ENCODE data around the gene ENDOV.

Gene ENDOV

DNA sequence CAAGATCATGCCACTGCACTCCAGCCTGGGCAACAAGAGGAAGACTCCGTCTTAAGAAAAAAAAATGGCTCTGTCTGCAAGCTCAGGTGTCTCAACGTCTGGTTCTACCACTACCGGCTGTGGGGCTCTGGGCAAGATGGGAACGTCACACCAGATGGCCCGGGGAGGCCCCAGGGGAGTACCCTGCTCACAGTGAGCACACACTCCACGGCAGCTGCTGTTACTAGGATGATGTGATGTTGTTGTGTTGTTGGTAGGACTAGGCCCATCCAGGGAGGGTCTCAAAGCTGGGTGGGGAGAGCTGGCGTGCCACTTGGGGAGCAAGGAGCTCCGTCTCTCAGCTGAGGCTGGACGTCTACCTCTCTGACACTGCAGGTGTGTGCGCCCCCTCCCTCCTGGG, 70.9 kb downstream of the ENDOV start:
- DNase-seq (ENCODE audit: low spot score), result no peak

DNA sequence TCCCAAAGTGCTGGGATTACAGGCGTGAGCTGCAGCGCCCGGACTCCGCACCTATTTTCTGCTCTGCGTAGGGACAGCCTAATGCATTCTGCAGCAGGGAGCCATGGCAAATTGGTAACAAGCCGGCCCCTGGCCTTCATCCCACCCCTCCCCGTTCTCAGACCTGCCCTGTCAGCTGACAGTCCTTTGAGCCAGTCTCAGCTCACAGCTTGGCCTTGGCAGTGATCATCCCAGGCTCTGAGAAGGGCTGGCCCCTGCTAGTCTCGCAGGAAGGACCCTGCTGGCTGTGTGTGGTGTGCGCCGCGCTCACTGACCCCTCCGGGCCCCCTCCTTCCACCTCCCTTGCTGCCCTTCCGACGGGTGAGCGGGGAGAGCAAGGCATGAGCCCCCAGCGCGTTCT, 71.7 kb downstream of the ENDOV start:
- no peak for DNase-seq (ENCODE audit: low spot score)

DNA sequence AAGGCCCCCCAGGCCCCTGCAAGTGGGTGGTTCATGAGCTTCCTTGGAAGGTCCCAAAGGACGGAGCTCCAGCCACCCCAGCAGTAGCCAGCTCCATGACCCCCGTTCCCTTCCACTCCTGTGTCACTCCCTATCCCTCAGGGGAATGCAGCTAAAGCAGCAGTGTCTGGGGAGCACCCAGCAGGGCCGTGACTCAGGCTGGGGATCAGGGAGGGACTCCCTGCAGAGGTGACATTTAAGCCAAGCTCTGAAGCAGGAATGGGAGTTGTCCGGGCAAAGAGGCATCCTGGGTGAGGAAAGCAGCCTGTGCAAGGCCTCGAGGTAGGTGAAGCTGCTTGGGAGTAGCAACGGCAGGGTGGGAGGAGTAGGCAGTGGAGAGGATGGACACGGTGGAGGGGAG, 72.5 kb downstream of the ENDOV start:
- DNase-seq (ENCODE audit: low spot score), result no peak

Data from hematopoietic multipotent progenitor cell treated with erythropoietin and hydrocortisone succinate and interleukin-3 and kit ligand, for 17 days (in vitro differentiated cells).